SJSA1 (cell line): Measurements from ENCODE around the gene DGKI. TPM values are rescaled to one million over a fixed set of nuclear protein-coding genes. Genes with fewer than 3 reads are reported as not detected.

Source experiments
- DNase-seq, 2 experiments: peaks; one replicate each; pipeline ENCODE4 v3.0.0-alpha.2; 2015 to 2020; ENCODE audit warnings: low spot score in 2 of 2, low read depth in 1 of 2
- H3K27ac ChIP-seq: fragments of 250-450 bp; sonication (Bioruptor Pico); 2 replicates; pipeline ENCODE4 v1.5.1; 2020; ENCODE audit warnings: mild to moderate bottlenecking, moderate library complexity
- H3K27me3 ChIP-seq: fragments of 250-450 bp; sonication (Bioruptor Pico); replicated peaks from 2 replicates; pipeline ENCODE4 v1.5.1; 2020; ENCODE audit warnings: mild to moderate bottlenecking, moderate library complexity
- H3K36me3 ChIP-seq: fragments of 250-450 bp; sonication (Bioruptor Pico); 2 replicates; pipeline ENCODE4 v1.5.1; 2020; ENCODE audit warnings: mild to moderate bottlenecking
- H3K4me1 ChIP-seq: fragments of 250-450 bp; sonication (Bioruptor Pico); replicated peaks from 2 replicates; pipeline ENCODE4 v1.6.1; 2021; ENCODE audit warnings: mild to moderate bottlenecking
- H3K4me3 ChIP-seq: fragments of 250-450 bp; sonication (Bioruptor Pico); 2 replicates; pipeline ENCODE4 v1.5.1; 2020; ENCODE audit warnings: mild to moderate bottlenecking
- H3K9me3 ChIP-seq: fragments of 250-450 bp; sonication (Bioruptor Pico); replicated peaks from 2 replicates; pipeline ENCODE4 v1.5.1; 2020; ENCODE audit warnings: mild to moderate bottlenecking
- total RNA-seq: library from RNA; depleted of rRNA; stranded (reverse); fragments of >200 nt; shearing (Covaris generic); gene quantifications from 2 replicates; pipeline ENCODE4 v1.2.3, GENCODE V29; 2014; rRNA removed

Gene DGKI
- total RNA-seq, 1 experiment from 2014 or later = 1.6 TPM

GRCh38 chr7:137337902-137338301, 508.9 kb downstream of the DGKI start:
- Histone ChIP-seq H3K4me1 (peaks cover 5% of the 10 kb centered on the region; the same call in 1 of the 2 replicates), H3K27me3 (no peaks in the 10 kb centered on the region), H3K36me3 (no peaks in the 10 kb centered on the region; the same call in 1 of the 2 replicates), H3K9me3 (no peaks in the 10 kb centered on the region), H3K27ac (no peak overlapping the region), H3K4me3 (no peak overlapping the region)
- DNase-seq = no peak

GRCh38 chr7:137335814-137336213, 511.0 kb downstream of the DGKI start:
- H3K4me3 ChIP-seq = no peak overlapping the region
- DNase-seq = no peak

GRCh38 chr7:137331378-137331777, 515.4 kb downstream of the DGKI start:
- Histone ChIP-seq H3K27ac (no peak overlapping the region), H3K4me3 (no peak overlapping the region), H3K9me3 (no peaks in the 10 kb centered on the region), H3K36me3 (no peaks in the 10 kb centered on the region), H3K27me3 (no peaks in the 10 kb centered on the region), H3K4me1 (peaks cover 13% of the 10 kb centered on the region)
- DNase-seq = no peak

More at GRCh38 chr7:137335814-137336213, 511.0 kb downstream of the DGKI start:
- no peak overlapping the region for H3K27ac ChIP-seq
- H3K36me3 ChIP-seq = no peaks in the 10 kb centered on the region; the same call in 1 of the 2 replicates
- H3K27me3 ChIP-seq = no peaks in the 10 kb centered on the region
- no peaks in the 10 kb centered on the region for H3K4me1 ChIP-seq
- H3K9me3 ChIP-seq = no peaks in the 10 kb centered on the region

Other genes with a start within 250 kb of the DGKI start
- gene CREB3L2, start 155.1 kb upstream of the DGKI start, total RNA-seq = 9.8 and 16.0 TPM in 2 replicates
- not detected in 2 replicates for gene AKR1D1, start 229.5 kb upstream of the DGKI start, total RNA-seq